IMR-90 (cell line): ENCODE data around the gene UBASH3B. TPM values are rescaled to one million over a fixed set of nuclear protein-coding genes. Genes with fewer than 3 reads are reported as not detected.

ENCODE experiments used
- ATAC-seq: fragments of 200-7000 bp; cut with Tn5 transposase; 2 replicates; pipeline ENCODE4 v1.9.1; 2020; ENCODE audit warnings: low read depth, mild to moderate bottlenecking, moderate library complexity
- BruUV-seq: library from RNA; stranded (reverse); fragments of 400-500 nt; replicated peaks from 2 replicates; lab custom pipeline; 2021; lab: Mats Ljungman, UMichigan
- CTCF ChIA-PET: fragments of 300-600 bp; formaldehyde crosslinking; extraction: SDS; loops from one replicate; lab custom pipeline; 2021; ENCODE audit warnings: antibody characterized with exemption; lab: Yijun Ruan, JAX
- POLR2A ChIA-PET: fragments of 300-600 bp; sonication (Branson Sonifier 250); formaldehyde crosslinking; loops from one replicate; lab custom pipeline; 2022; ENCODE audit warnings: antibody characterized with exemption; ENCODE audit not compliant: unreplicated experiment; lab: Charles Lee
- DNase-seq: peaks from one replicate; pipeline ENCODE4 v3.0.0; 2013
- H2AFZ ChIP-seq: replicated peaks from 2 replicates; pipeline ENCODE3; 2013; ENCODE audit warnings: low read length, mild to moderate bottlenecking; ENCODE audit not compliant: poor library complexity
- H2AK5ac ChIP-seq: 2 replicates; pipeline ENCODE4 v1.6.1; 2013; ENCODE audit warnings: low read depth, low read length, inconsistent platforms
- H2AK9ac ChIP-seq: replicated peaks from 2 replicates; pipeline ENCODE3; 2013; ENCODE audit warnings: mild to moderate bottlenecking, low read depth, low read length, moderate library complexity; ENCODE audit not compliant: poor library complexity
- H2BK120ac ChIP-seq: 2 replicates; pipeline ENCODE4 v1.6.1; 2013; ENCODE audit warnings: low read depth, low read length, inconsistent platforms
- H2BK15ac ChIP-seq: 3 replicates; pipeline ENCODE4 v1.6.1; 2013; ENCODE audit warnings: low read depth, low read length, inconsistent platforms
- H2BK20ac ChIP-seq: 2 replicates; pipeline ENCODE4 v1.6.1; 2013; ENCODE audit warnings: low read depth, mild to moderate bottlenecking, inconsistent platforms, low read length, moderate library complexity
- H2BK5ac ChIP-seq: 2 replicates; pipeline ENCODE4 v1.6.1; 2013; ENCODE audit warnings: mild to moderate bottlenecking, low read depth, low read length, inconsistent platforms; ENCODE audit not compliant: poor library complexity, severe bottlenecking
- H3K14ac ChIP-seq: replicated peaks from 2 replicates; pipeline ENCODE4 v1.6.1; 2013; ENCODE audit warnings: low read depth, low read length, inconsistent platforms
- H3K18ac ChIP-seq: 2 replicates; pipeline ENCODE4 v1.6.1; 2013; ENCODE audit warnings: low read depth, low read length, control low read depth
- H3K23ac ChIP-seq: 2 replicates; pipeline ENCODE4 v1.6.1; 2013; ENCODE audit warnings: low read depth, low read length, inconsistent platforms
- H3K27ac ChIP-seq: 2 replicates; pipeline ENCODE4 v1.5.1; 2013; ENCODE audit warnings: mild to moderate bottlenecking, control low read depth, low read length; ENCODE audit not compliant: insufficient read depth
- H3K27me3 ChIP-seq: 2 replicates; pipeline ENCODE4 v1.6.1; 2013; ENCODE audit warnings: low read length; ENCODE audit not compliant: control insufficient read depth, insufficient read depth
- H3K36me3 ChIP-seq: 2 replicates; pipeline ENCODE4 v1.6.1; 2013; ENCODE audit warnings: low read length, mixed read lengths; ENCODE audit not compliant: control insufficient read depth, insufficient read depth
- H3K4ac ChIP-seq: 2 replicates; pipeline ENCODE4 v1.6.1; 2013; ENCODE audit warnings: low read depth, low read length, inconsistent platforms
- H3K4me1 ChIP-seq: 2 replicates; pipeline ENCODE4 v1.6.1; 2013; ENCODE audit warnings: low read length, mixed read lengths; ENCODE audit not compliant: control insufficient read depth, insufficient read depth
- H3K4me2 ChIP-seq: 2 replicates; pipeline ENCODE4 v1.6.1; 2013; ENCODE audit warnings: low read depth, mild to moderate bottlenecking, control low read depth, low read length, moderate library complexity
- H3K4me3 ChIP-seq: 2 replicates; pipeline ENCODE4 v1.5.1; 2013; ENCODE audit warnings: low read depth, mild to moderate bottlenecking, control low read depth, low read length, moderate library complexity; ENCODE audit not compliant: insufficient read depth
- H3K56ac ChIP-seq: 2 replicates; pipeline ENCODE4 v1.6.1; 2013; ENCODE audit warnings: low read length, inconsistent platforms; ENCODE audit not compliant: insufficient read depth; ENCODE audit errors: extremely low read depth
- H3K79me1 ChIP-seq, 2 experiments: 2 replicates each; pipeline ENCODE4 v1.6.1; 2013; ENCODE audit warnings: low read length in 2 of 2, inconsistent platforms in 1 of 2, low read depth in 1 of 2
- H3K9ac ChIP-seq: 2 replicates; pipeline ENCODE4 v1.6.1; 2013; ENCODE audit warnings: low read depth, low read length, control low read depth
- H3K9me1 ChIP-seq: 2 replicates; pipeline ENCODE4 v1.6.1; 2013; ENCODE audit warnings: low read length, inconsistent platforms; ENCODE audit not compliant: insufficient read depth
- H3K9me3 ChIP-seq: 2 replicates; pipeline ENCODE4 v1.6.1; 2013; ENCODE audit warnings: low read length; ENCODE audit not compliant: control insufficient read depth, insufficient read depth
- H4K20me1 ChIP-seq: 2 replicates; pipeline ENCODE4 v1.6.1; 2013; ENCODE audit warnings: low read length, inconsistent platforms; ENCODE audit not compliant: insufficient read depth
- H4K5ac ChIP-seq: 2 replicates; pipeline ENCODE4 v1.6.1; 2013; ENCODE audit warnings: mild to moderate bottlenecking, low read depth, low read length, control low read depth
- H4K8ac ChIP-seq, 2 experiments: 2 replicates each; pipeline ENCODE4 v1.6.1; 2013; ENCODE audit warnings: low read depth in 2 of 2, low read length in 2 of 2, control low read depth in 1 of 2, inconsistent platforms in 1 of 2
- H4K91ac ChIP-seq: 2 replicates; pipeline ENCODE4 v1.6.1; 2013; ENCODE audit warnings: low read depth, low read length, inconsistent platforms; ENCODE audit not compliant: insufficient read depth
- BHLHE40 ChIP-seq: fragments of 150-350 bp; IDR thresholded peaks from 2 replicates; pipeline ENCODE4 v1.6.1; 2016; ENCODE audit warnings: mild to moderate bottlenecking, low read depth, low read length
- ELK1 ChIP-seq: fragments of 150-350 bp; IDR thresholded peaks from 2 replicates; pipeline ENCODE4 v1.6.1; 2016; ENCODE audit warnings: low read depth, mild to moderate bottlenecking, low read length, moderate library complexity, borderline replicate concordance
- MXI1 ChIP-seq: IDR thresholded peaks from 2 replicates; pipeline ENCODE4 v1.6.1; 2012; ENCODE audit warnings: low read depth, mild to moderate bottlenecking, low read length, moderate library complexity, borderline replicate concordance
- POLR2A ChIP-seq: IDR thresholded peaks from 2 replicates; pipeline ENCODE4 v1.6.1; 2012; ENCODE audit warnings: mild to moderate bottlenecking, low read depth, low read length
- RCOR1 ChIP-seq: IDR thresholded peaks from 2 replicates; pipeline ENCODE4 v1.6.1; 2012; ENCODE audit warnings: mild to moderate bottlenecking, low read length, improper control_type of control experiment; ENCODE audit not compliant: insufficient replicate concordance
- whole genome bisulfite sequencing, 2 experiments: methylation state at CpG; one replicate each; pipeline versions ENCODE4 v1.1.5 to v1.1.7; 2013; ENCODE audit warnings: missing lambda C conversion rate in 2 of 2; ENCODE audit not compliant: insufficient read length in 1 of 2; ENCODE audit errors: extremely low coverage in 2 of 2; 5-methylcytosine and 5-hydroxymethylcytosine counted together
- dilution Hi-C: fragments of 300-500 bp; cut with HindIII; formaldehyde crosslinking; loops from one replicate; pipeline ENCODE4 v1.14.3; 2018; ENCODE audit warnings: low sequenced_read_pairs; ENCODE audit not compliant: unreplicated experiment
- in situ Hi-C: fragments of 300-500 bp; cut with MboI; formaldehyde crosslinking; loops from 3 replicates; pipeline ENCODE4 v1.14.3; 2019; ENCODE audit warnings: low sequenced_read_pairs, inconsistent platforms, mixed read lengths
- intact Hi-C: fragments of 100-400 bp; cut with micrococcal nuclease; formaldehyde crosslinking; loops from 2 replicates; pipeline ENCODE4 v1.10.0; 2022
- polyA plus RNA-seq, 3 experiments: library from polyadenylated mRNA; depleted of rRNA; stranded (reverse); fragments of >200 nt; gene quantifications; 2 replicates each; pipeline ENCODE4 v1.2.3, GENCODE V29; 2012; ENCODE audit warnings: low replicate concordance in 1 of 3
- total RNA-seq: library from RNA; depleted of rRNA; stranded (reverse); fragments of >200 nt; gene quantifications from 2 replicates; pipeline ENCODE4 v1.2.3, GENCODE V29; 2012

Gene UBASH3B
- total and polyA plus RNA-seq, 2 of the 4 experiments (the other 2 are of a cell fraction), result 27.2 to 48.0 TPM

GRCh38 chr11:122786896-122787295 lies 131.4 kb downstream of the UBASH3B start:
- H2AFZ ChIP-seq, result no peak overlapping the region
- peaks cover 4% of the 10 kb centered on the region for H3K9me1 ChIP-seq
- H2AK5ac ChIP-seq, result no peak overlapping the region
- intact Hi-C loops (no loop called here), dilution Hi-C loops (no loop called here), in situ Hi-C loops (no loop called here)
- WGBS, 2 experiments, result 85% methylated on average over 2 of the region's 7 CpGs; no CpG with 5 or more reads in 1 of the 2 experiments
- no peak overlapping the region for H4K91ac ChIP-seq
- no peak for ATAC-seq
- H4K8ac ChIP-seq, result no peak overlapping the region
- TF ChIP-seq BHLHE40, result no peak
- no peak for TF ChIP-seq POLR2A
- no peak for TF ChIP-seq MXI1
- TF ChIP-seq ELK1, result no peak
- TF ChIP-seq RCOR1, result no peak
- no peak overlapping the region for H2BK15ac ChIP-seq
- no peak overlapping the region for H3K9ac ChIP-seq
- H3K9me3 ChIP-seq, result no peaks in the 10 kb centered on the region
- no peak overlapping the region for H3K23ac ChIP-seq
- no peak for DNase-seq
- H3K36me3 ChIP-seq, result peaks cover 17% of the 10 kb centered on the region
- ChIA-PET CTCF (no interaction called here), POLR2A (no interaction called here)
- no peak overlapping the region for H3K18ac ChIP-seq
- H3K14ac ChIP-seq, result no peak overlapping the region
- H3K56ac ChIP-seq, result no peak overlapping the region
- H2BK20ac ChIP-seq, result no peak overlapping the region
- H4K5ac ChIP-seq, result no peak overlapping the region
- no peak overlapping the region for H2BK120ac ChIP-seq
- BruUV-seq, result no TSS peak
- no peak overlapping the region for H2BK5ac ChIP-seq
- H3K4me1 ChIP-seq, result peaks cover 14% of the 10 kb centered on the region
- peaks cover 0 to 20% of the 10 kb centered on the region in 2 experiments; a peak in 3 of 4 replicates for H3K79me1 ChIP-seq
- H3K4me3 ChIP-seq, result no peak overlapping the region
- no peak overlapping the region for H3K4me2 ChIP-seq
- no peak overlapping the region for H3K27ac ChIP-seq
- H2AK9ac ChIP-seq, result no peak overlapping the region
- no peak overlapping the region for H3K4ac ChIP-seq
- no peaks in the 10 kb centered on the region for H3K27me3 ChIP-seq
- peaks cover 4% of the 10 kb centered on the region; the same call in 1 of the 2 replicates for H4K20me1 ChIP-seq
